Effector CD4-positive, alpha-beta T cell (primary cell): ENCODE data around the gene RIMS4. TPM values are rescaled to one million over a fixed set of nuclear protein-coding genes. Genes with fewer than 3 reads are reported as not detected.

Source experiments
- DNase-seq: peaks from one replicate; pipeline ENCODE4 v3.0.0-alpha.2; 2020
- total RNA-seq: gene quantifications from one replicate; lab custom pipeline; 2026; lab: John Stamatoyannopoulos, UW

The RIMS4 gene
- not detected for total RNA-seq

DNA sequence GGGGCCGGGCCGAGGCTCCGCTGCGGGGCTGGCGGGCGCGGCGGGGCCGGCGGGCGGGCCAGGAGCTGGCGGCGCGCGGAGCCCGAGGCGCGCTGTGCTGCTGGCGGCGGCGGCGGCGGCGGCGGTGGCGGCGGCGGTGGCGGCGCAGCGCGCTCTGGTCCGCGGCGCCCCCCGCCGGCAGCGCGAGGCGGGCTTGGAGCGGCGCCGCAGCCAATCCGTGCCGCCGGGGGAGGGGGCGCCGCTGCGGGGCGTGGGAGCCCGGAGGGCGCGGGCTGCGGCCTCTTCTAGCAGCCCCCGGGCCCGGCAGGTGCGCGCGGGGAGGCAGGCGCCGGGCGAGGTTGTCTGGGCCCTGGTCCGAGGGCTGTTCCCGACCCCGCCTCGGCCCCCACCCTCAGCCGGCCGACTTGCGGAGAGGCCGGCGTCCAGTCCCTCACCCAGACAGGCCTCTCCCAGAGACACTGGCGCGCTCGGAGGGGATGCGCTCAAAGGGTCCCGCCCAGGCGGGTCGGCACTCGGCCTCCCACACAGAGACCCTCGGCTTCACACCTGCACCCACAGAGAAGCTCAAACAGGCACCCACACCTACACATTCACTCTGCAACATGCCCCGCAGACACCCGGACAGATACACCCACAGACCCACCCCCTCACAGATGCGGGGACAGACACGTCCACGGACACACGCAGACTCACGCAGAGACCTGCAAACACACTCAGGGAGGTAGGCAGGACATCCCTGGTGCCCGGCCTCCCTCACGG is at the start of gene RIMS4:
TSS of gene RIMS4 (minus strand) at position 156 of the 759 bp plus-strand sequence. CDS start 275 bp downstream, outside the sequence.
- DNase-seq: no peak

DNA sequence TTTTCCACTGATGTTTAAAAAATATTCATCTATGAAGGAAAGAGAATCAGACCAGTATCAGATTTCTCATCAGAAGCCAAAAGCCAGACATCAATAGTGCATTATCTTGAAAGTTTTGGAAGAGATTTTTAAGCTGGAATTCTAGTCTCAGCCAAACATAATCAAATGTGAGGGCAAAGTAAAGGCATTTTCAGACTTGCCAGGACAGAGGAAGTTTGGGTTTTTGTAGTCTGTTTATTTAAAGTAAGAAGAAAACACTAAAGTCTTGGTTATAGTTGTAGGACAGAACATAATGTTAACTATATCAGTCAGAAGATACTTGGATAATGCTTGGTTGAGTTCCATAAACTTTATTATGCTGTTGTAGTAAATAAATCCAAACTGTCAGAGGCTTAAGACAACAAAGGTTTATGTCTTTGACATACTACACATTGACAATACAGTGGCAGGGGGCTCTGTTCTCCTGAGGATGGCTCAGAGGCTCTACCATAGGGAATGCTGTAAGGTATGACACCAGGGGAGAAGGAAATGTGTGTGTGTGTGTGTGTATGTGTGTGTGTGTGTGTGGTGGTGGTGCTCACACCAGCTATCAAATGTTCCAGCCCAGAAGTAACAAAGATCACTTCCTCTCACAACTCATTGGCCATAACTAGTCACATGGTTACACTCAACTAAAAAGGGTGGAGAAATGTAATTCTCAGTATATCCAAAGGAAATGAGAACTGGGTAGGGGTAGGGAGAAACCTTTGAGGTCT is 48.4 kb upstream of the RIMS4 start:
- no peak for DNase-seq

DNA sequence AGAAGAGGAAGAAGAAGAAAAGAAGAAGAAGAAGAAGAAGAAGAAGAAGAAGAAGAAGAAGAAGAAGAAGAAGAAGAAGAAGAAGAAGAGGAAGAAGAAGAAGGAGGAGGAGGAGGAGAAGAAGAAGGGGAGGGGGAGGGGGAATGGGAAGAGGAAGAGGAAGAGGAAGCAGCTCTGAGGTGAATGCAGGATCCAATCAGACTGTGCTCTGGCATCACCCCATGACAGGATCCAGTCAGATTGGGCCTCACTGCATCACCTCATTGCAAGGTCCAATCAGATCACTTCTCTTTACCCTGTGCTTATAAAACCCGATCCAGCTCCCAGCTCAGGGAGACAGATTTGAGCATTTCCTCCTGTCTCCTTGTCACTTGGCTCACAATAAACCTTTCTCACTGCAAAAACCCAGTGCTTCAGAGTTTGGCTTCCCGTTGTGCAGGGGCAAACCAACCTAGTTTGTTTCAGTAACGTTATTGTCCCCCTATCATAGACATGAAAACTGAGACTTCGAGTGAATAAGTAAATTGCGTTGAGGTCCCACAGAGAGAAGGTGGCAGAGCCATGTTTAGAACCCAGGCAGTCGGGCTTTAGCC is 46.6 kb upstream of the RIMS4 start:
- DNase-seq: no peak

DNA sequence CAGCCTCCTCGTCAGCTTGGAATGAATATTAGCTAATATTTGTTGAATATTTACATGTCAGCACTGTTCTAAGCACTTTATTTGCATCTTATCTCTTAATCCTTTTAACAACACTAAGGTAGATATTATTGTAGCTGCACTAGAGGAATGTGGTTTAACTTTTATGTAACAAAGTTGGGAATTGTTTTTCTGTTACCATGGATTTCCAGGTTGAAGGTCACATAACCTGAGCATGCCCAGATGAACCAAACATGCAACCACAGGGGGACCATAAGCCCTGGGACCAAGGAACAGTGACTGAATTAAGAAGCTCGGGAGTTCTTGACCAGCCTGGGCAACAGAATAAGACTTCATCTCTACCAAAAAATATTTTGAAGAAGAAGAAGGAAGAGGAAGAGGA is 46.1 kb upstream of the RIMS4 start:
- no peak for DNase-seq

DNA sequence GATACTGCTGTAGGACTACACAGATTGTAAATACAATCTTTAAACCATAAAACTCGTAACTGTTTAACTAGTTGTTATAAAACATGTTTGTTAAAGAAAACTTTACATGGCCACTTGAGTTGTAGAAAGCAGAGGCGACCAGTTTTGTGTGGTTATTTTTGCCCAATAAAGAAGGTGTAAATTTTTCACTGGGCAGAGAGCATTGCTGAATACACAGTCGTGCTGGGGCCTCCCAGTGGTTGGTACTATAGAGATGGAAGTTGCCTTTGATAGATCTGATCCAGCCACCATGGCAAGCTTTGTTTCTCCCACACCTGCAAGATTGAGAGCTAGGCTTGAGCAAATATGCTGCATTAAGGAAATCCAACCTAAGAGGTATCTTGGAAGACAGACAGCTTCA is 41.2 kb upstream of the RIMS4 start:
- no peak for DNase-seq

DNA sequence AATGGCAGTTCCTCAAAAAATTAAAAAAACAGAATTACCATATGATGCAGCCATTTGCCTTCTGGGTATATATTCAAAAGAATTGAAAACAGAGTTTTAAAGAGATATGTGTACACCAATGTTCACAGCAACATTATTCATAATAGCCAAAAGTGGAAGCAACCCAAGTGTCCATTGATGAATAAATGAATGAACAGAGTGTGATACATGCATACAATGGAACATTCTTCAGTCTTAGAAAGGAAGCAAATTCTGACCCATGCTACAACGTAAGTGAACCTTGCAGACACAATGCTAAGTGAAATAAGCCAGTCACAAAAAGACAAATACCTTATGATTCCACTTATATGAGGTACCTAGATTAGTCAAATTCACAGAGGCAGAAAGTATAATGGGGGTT is 40.5 kb upstream of the RIMS4 start:
- no peak for DNase-seq

DNA sequence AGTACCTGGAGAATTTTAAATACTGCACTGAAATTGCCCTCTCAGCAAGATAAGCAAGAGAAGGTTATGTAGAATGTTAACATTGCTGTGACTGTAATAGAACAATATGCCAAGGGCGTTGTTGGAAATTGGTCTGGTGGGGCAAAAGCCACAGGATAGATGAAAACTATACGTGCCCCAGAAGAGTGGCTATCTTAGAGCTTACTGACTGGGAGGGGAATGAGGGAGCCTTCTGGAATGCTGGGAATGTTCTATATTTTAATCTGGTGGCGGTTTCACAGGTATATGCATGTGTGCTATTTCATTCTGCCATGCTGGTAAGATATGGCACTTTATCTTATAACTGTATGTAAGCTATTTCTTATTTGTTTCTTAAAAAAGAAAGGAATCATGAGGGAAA is 39.9 kb upstream of the RIMS4 start:
- DNase-seq: no peak

DNA sequence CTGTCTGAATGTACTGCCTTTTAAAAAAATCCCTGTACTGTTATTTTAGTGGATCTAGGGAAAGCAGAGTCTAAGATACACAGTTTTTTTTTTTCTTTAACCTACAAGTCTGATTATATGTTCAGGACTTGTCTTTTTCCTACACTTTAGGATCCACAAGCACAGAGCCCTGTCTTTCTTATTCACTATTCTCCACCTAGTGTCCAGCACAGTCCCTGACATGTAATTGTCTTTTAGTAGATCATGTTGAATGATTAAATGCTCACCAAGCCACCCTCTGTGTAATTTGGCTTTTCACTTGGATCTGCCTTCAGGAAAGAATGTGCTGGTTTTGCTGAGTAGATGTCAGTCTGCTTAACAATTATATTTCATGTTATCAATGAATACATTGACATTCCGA is 39.4 kb upstream of the RIMS4 start:
- DNase-seq: no peak

DNA sequence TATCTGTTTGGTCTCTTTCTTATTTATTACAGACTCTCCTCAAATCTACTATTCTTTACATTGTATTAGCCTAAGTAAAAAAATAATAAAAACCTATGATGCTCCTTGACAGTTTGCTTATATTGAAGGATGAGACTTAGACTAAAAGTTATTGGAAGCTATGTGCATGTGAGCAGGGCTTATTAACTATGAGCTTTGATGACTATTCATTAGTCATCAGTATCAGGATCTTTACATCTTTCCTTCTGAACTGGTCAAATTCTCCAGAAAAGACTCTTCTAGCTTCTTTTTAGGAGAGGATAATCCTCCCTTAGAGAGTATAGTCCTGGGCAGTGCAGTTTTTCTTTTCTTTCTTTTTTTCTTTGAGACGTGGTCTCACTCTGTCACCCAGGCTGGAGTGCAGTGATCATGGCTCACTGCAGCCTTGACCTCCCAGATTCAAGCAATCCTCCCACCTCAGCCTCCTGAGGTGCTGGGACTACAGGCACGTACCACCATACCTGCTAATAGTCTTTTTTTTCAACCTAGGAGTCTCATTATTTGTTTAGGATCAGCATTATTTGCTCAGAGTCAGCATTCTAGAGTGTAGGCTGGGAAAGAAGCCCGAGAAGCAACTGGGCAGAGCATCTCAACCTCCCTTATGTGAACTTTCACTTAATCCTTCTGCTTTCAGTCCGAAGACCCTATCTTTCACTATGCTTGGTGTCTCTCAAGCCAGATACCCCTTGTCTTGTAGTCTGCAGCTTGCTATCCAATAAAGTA is 38.1 kb upstream of the RIMS4 start:
- DNase-seq: no peak

DNA sequence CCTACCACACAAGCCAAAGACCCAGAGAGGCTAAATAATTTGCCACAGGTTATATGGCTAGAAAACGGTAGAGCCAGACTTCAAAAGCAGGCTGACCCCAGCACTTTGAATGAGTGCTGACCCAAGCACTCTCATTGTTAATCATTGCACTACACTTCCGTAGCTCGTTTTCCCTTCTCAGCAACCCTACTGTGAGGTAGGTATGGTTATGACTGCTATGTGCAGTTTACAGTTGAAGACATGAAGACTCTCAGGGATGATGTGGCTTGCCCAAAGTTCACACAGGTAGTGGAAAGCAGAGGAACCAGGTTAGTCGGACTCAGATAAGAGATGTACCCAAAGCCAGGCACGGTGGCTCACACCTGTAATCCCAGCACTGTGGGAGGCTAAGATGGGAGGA is 33.5 kb upstream of the RIMS4 start:
- no peak for DNase-seq

DNA sequence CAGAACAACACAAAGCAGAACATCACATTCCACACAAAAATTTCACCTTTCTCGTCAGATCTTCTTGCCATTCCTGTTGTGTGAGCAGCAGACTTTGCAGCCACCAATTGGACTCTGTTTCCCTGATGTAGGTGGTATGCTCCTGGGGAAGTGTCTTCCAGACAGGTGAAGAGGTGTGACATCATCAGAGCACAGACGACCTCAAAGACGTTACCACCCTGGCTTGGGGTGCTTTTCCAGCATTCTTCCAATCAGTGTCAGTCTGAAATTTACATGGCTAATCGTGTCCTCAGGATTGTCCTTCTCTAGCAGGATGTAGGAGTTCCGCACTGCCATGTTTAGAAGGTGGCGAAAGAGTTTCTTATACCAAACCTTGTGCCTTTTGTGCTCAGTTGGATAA is 31.6 kb upstream of the RIMS4 start:
- no peak for DNase-seq

DNA sequence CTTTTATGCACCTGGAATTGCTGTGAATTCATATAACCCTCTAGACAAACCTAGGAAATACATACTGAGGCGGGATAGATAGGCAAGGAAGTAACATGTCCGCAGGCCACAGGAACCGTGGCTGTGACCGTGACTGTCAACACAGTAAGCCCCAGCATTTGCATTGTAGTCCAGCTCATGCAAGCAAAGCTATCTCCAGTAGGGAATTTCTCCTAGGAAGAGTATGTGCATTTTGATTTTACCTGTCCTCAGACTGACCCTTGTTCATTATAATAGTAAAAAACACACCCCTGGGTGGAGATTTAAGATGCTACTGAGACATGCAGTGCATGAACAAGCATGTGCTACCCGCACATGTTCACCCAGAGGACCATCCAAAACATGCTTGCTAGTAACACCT is 30.5 kb upstream of the RIMS4 start:
- no peak for DNase-seq

DNA sequence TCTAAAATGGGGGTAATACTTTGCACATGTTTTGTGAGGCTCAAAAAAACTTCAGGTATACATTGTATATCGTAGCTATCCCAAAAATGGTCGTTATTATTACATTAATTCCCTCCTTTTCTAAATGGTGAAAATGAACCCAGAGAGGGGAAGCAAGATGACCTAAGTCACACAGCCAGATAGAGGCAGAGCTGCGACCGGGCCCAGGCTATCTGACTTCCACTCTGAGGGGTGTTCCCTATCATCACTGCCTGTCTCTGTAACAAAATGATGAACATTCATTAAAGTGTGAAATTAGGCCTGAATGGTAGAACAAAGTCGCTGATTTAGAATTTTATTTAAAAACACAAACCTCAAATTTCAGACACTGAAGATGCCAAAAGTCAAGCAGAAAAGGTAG is 29.1 kb upstream of the RIMS4 start:
- no peak for DNase-seq

DNA sequence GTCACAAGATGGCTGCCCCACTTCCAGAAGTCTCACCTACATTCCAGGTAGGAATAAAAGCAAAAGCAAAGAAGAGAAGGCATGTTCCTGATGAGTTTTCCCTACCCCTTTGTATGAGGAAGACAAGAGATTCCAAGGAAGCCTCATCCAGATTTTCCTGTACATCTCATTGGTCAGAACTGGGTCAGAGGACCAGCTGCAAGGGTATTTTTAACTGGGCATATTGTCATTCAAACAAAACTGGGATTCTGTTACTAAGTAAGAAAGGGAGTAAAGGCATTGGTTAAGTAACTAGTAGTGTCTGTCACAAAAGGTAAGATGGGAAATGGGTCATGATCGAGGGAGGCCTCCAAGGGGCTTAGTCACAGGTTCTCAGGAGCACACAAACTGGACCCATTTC is 28.2 kb upstream of the RIMS4 start:
- no peak for DNase-seq

DNA sequence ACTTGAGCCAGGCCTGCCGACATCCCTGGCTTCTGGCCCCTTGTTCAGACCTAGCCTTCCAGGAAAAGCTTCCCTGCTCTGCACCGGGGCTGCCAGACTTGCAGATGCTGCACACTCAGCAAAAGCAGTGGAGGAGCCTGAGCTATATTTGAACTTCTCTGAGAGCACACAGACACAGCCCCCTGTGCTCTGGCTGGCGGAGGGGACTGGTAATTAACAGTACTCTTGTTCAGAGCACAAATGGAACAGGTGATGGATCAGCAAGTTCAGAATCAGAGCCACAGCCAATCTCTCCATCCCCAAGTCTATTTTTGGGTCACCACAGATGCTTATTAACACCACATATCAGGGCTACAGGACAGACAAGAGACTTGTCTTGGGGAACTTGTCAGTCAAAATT is 27.6 kb upstream of the RIMS4 start:
- no peak for DNase-seq

DNA sequence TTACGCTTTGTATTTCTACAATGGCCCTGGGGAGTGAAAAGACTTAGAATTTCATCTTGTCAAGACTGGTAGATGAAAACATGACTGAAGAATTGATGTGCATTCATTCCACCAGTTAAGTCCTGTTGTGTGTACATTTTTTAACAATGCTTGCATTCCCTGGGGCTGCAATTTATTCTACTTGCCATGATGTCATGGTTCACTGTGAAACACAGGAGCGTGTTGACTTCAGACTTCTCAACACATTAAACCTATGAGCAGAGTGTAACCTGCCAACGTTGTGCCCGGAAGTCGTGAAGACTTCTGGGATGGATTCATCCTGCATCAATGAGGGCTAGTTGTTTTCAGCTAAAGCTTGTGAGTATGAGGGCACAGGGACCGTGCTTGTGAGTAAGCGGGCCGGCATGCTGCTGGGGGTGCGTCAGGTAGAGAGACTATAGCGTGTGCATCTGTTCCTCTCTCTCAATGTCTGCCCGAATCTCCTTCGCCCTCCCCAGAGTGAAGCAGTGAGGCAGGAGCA is 26.3 kb upstream of the RIMS4 start:
- DNase-seq: no peak

DNA sequence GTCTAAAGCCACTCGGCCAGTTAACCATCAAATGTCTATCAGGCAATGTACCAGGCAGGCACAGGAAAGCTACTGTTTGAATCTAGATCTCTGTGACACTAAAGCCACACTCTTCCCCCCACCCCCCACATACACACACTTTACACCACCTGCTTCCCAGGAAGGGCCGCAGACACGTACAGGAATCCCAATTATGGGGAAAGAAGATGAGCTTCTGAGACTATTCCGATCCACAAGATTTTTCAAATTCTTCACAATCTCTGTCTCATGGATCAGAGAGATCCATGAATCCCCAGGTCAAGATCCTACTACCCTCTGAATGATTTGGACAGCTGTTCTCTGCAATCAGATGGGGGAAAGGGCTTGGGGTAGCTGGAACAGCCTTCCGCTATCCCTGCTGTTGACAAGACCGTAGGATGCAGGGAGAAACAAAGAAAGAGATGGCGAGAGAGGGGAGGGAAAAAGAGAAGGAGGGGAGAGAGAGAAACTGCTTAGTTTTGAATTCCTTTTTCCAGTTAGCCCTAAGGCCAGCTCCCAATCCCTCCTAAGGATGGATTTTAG is 25.4 kb upstream of the RIMS4 start:
- DNase-seq: no peak

DNA sequence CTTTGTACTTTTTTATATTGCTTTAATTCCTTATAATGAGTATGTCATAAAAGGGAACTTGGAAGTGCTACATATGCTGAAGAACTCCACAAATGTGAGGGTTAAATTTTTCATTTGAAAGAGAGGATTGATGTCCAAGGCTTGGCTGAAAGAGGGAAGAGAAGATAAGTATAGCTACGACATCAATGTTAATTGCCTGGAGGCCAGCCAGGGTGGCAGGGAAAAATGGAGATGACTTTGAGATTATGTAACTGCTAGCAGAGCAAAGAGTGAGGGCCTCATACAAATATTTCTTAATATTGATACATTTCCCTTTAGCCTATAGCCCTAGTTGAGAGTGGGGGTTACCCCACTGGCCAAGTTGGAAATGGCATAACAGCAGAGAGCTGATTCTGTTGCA is 24.8 kb upstream of the RIMS4 start:
- no peak for DNase-seq

DNA sequence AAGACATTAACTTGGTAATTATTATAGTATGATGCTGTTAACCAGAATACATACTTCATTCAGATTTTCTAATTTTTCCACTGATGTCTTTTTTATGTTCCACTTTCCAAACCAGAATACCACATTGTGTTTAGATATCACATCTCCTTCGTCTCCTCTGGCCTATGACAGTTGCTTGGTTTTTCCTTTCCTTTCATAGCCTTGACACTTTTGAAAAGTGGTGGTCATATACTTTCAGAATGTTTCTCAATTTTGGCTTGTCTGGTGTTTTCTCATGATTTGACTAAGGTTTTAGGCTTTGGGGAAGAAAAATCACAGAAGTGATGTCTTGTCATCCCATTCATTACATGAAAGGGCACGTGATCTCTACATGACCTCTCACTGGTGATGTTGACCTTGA is 24.3 kb upstream of the RIMS4 start:
- no peak for DNase-seq

DNA sequence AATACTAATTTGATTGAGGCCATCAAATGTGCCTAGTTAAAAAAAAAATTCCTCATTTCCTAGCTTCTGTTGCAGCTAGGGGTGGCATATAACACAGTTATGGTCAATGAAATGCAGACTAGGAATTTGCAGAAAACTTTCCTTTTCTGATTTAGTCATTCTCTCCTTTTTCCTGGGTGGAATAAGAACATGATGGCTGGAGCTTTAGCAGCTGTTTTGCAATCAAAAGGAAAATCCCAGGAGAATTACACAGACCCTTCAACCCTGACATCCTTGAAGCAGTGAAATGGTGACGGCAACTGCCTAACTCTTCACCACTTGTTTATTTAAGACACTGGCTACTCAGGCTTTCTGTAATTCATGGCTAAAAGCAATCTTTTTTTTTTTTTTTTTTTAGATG is 23.1 kb upstream of the RIMS4 start:
- no peak for DNase-seq

DNA sequence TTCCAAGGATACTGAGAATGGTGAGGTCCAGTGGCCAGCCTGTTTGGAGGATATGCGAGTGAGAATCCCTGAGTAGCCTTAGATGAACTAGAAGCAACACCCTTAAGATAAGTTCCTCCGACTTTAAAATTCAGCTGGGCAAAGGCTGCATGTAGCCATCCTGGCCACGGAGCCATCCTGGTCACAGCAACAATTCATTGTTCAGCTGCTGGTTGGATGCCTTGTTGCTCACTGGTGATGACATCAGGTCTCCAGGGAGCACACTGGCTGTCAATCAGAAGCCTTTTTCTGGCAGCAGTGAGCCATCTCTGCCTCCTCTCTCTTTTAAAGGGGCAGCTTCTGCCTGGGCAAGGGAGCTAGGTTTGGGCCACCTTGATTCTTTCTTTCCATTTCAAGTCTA is 22.4 kb upstream of the RIMS4 start:
- DNase-seq: no peak

DNA sequence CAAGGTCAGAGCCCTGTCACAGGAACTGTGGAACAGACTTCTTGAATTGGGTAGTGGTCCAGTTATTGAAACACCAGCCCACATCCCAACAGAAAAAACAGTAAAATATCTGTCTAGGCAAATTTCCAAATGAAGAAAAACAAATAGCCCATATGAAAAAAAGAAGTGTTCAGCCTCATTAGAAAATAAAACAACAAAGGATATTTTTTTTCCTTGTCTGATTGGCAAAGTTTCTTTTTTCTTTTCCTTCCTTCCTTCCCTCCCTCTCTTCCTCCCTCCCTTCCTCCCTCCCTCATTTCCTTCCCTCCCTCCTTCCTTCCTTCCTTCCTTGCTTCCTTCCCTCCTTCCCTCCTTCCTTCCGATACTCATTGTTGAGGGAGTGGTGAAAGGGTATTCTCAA is 20.6 kb upstream of the RIMS4 start:
- no peak for DNase-seq

DNA sequence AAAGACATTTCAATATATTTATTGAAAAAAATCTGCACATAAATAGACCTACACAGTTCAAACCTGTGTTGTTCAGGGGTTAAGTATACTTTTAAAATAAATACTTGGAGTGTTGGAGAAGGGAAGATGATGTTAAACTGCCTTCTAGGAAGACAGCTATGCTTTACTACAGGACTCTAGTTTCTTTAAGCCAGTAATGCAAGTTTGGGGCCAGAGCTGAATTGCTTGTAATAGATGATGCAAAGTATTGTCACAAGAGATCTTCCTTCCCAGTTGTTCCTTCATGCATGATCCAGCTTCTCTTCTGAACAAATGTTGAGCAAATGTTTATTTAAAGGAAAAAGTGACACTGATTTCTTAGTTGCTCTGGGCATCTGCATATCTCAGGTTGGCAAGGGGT is 20.2 kb upstream of the RIMS4 start:
- DNase-seq: no peak
